Measurements from ENCODE around the gene NEGR1.

Gene NEGR1

DNA sequence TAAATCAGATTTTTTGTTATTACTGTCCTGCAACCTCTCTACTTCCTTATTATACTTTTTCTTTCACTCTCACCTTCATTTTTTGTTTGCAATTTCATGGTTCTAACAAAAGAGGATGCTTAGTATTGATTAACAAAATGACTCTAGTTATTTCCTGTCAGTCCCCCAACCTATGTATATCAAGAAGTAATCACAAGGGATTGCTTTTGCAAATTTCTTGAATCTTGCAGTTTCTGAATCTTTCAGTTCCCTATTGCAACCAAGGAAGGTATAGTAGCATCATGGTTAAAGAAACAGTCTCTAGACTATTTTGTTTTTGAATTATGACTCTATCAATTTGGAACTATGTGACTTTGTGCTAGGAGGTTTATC lies 446.9 kb downstream of the NEGR1 start:
- no peak for DNase-seq

DNA sequence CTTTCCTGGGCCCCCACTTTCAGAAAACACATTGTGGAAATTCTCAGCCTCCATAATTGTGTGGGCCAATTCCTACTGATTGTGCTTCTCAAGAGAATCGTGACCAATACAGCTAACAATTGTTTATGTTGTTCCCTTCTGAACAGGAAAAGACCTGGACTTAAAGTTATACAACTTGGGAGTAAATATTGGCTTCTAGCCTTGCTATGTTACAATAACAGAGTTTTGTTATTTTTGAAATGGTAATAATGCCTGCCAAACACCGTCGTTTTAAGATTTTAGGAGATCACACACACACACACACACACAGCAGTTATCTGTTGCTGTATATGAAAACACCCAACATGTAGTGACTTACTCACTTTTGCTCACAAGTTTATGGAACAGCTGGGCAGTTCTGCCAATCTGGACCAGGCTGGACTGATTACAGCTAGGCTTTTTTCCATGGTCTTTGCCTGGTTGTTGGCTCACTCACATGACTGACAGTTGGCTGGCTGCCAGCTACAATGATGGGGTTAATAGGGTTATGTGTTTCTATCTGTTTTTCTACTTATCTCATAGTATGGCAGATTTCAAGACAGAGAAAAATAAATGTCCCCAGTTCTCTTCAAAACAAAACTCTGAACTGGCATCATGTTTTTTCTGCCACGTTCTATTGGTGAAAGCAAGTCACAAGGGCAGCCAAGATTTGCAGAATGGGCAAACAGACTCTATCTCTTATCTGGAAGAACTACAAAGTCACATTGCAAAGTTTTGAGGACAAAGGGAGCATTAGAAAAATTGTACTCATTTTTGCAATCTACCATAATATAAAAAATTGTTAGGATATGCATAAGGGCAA lies 447.5 kb downstream of the NEGR1 start:
- peak; percentile 12 for DNase-seq

DNA sequence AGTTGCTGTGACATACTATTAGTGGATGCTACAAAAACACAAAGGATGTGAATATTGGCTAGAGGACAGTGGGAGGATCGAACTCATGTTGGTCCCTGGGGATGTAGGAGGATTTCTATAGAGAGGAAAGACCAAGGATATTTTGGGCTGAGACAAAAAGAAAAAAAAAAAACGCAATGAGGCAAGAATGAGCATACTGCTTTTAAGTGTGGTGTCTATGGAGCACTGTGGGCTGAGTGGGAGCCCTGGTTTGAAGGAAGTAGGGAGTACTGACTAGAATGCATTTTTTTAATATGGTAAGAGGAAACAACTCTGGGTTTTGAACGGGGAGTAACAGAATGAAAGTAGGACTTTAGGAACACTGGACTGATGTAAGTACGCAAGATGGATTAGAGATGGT lies 450.7 kb downstream of the NEGR1 start:
- no peak for DNase-seq

DNA sequence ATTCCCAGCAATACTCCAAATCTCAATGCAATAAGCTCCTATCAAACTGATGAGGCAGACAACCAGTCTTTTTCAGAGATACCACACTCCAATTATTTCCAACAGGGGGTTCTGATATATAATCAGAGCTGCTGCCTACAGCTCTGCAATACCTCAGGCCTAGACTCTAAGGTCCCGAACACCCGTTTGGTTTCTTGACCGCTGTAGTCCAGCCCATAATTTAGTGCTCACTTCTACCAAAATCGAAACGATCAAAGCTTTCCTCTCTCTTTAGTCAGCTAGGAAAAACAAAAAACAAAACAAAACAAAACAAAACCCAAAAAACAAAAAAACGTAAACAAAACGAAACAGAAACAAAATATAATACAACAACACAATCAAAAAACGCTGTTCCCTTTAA lies 453.0 kb downstream of the NEGR1 start:
- no peak for DNase-seq

DNA sequence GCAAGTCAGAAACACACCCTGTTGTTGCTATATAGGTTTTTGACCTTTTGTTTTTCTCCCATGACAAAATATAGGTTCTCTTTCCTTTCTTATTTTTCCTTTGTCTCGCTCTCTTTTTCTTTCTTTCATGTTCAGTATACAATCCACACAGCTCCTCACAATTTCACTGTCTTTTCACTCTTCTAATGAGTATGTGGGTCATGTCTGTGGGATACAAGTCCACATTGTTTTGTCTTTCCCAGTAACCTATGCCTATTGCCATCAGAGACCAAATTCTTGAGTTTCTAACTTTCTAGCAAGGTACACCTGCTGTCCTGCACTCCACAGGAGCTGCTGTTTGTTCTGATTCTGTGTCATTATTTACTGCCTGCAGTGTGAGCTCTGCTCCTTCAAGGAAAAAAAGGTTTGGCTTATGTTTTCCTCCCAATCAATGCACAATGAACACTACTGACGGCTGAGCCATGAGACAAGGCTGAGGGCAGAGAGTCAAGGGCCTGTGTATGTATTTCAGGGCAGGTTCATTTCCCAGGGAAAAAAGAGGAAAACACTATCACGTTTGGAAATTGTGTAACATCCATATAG lies 453.8 kb downstream of the NEGR1 start:
- no peak for DNase-seq

DNA sequence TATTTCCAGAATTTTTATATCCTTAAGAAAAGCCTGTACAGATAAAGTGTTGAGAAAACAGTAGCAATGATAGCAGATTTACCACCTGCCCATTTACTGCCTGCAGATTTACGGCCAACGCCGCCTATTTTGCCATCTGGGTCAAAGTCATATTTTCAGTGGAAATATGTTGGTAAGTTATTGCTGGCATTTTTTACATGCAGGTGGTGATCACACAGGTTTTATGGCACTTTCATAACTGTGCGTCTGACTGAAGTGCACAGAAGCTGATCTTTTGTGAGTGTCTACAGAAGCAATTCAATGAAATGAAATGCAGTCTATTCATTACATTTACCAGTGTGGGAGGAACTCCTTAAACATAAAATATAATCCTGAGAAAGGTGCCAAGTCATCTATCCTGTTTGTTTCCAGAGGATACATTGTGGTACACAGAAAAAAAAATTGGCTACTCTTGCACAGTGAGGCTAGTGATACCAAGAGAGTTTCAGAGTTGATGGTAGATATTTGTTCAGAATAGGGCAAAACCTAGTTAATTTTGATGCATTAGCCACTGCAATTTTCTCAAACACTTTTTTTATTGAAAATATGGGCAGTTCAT lies 458.5 kb downstream of the NEGR1 start:
- DNase-seq: no peak

DNA sequence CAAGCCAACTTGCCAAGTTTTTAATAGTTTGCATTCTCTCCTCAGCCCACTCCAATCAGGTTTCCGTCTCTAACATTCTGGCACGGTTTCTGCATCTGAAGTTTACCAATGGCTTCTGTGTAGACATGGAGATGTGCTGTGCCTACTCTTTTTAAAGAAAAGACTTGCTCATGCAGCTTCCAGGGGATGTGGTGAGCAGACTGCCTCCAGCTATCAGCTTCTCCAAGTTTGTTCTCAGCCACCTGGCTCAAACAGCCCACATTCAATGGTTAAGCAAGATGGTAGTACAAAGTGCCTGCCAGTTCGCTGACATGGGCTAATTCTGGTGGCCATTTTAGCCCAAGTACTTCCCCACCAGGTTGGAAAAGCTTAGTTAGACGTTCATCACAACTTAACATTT lies 465.3 kb downstream of the NEGR1 start:
- DNase-seq: no peak

DNA sequence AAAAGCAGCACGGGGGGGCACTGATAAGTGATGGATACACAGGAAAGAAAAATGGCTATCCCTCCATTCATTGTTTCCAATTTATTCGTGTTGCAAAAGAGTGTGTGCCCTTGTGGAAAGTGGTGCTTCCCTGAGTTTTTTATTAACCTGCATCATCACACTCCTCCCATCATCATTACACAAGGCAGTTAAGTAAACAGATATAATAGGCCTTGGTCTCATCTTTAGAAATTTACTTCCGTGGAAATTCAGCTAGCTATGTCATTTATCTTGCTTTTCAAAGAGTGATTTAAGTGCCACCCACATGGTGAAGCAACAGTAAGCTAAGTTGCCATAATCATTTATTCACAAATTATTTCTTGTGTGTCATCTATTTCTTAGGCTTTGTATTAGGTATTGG lies 473.3 kb downstream of the NEGR1 start:
- no peak for DNase-seq

DNA sequence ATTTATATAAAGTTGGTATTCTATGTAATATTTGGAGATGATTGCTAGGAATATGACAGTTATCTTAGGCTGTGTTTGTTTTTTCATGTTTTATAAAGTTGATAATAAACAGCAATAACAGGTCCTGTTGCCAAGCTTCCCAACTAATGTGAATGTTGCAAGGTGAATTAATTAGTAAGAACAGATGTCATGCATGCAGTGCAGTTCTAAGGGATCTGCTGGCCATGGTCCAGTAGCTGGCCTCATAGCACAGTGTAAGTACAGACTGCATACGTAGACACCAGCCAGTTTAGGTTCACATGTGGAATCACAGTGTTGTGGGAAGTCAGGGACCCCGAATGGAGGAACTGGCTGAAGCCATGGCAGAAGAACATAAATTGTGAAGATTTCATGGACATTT lies 478.2 kb downstream of the NEGR1 start:
- peak; percentile 38 for DNase-seq

DNA sequence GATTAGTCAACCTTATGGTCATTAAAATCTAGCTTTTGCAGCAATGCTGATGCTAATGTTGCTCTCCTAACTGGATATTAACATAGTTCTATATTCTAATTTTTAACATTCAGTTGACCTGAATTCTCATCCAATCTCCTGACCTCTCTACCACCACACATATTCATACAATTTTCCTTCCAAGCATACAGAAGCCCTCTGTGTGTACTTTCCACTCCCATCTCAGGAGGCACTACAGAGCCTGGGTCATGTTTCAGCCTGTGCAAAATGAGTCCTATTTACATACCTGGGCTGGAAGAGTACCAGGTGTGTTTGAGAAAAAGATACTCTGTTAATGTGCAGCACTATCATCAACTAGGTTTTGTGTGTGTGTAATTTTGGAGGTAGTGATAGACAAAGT lies 486.3 kb downstream of the NEGR1 start:
- peak; percentile 41 for DNase-seq

DNA sequence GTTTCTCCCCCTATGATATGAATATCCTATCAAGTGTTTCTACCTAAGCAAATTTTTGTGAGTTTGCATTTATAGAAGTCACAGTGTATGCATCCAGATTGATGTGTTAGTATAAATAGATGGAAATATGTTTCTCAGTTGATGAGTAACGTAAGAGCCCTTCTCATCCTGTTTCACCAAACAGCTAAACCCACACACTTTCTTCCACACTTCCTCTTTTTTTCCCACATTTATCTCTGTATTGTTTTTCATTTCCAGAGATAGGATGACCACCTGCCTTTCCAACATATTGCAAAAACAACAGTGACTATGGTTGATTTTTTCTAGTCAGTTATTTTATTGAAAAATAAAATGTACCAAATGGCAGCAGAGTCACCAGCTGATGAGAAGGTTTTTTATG lies 490.1 kb downstream of the NEGR1 start:
- DNase-seq: no peak

DNA sequence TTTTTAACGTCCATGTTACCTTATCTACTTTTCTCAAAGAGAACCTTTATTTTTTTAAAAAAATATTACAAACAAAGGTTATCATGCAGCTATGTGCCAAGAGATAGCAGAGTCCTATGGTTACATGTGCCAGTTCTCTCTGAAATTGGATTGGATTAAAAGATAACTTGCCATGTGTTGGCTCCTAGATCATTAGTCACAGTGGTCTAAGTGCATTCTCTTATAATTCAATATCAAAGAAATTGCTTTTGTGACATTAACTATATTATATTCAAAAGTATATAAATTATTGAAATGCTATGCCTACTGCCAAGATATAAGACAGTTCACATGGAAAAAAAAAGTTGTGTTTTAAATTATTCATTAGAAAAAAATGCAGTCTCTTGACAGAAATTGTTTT lies 494.2 kb downstream of the NEGR1 start:
- DNase-seq: no peak

DNA sequence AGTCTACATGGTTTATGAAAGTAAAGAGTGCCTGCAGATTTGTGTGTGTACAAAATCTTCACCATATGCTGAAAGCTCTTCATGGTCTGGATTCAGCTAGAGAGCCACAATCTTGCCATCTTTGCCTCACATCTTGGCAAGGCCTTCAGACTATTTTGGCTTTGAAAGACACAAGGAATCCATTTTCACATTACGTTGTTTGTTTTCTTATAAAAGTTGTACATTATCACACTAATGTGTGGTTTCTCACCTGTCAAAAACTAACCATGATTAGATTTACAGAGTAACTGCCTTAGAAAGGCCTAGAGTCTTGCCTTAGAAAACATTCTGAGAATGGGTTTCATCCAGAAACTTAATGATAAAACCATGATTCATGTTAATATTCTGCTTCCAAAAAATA lies 494.6 kb downstream of the NEGR1 start:
- no peak for DNase-seq

DNA sequence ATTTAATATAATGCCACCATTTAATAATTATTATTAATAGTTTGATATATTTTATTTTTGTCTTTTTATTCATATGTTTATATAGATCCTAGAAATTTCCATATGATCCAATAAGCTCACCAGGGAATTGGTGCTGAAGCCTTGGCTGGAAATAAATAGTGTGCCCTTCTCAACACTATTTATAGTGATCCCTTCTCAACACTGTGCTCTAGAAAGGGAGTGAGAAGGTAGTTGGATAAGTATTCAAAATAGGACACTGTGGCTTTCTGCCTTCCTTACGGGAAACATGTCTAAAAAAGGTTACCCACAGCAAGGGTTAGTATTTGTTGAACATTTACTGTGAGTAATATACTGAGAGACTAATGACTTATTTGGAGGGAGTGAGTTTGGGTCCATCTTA lies 496.1 kb downstream of the NEGR1 start:
- no peak for DNase-seq

DNA sequence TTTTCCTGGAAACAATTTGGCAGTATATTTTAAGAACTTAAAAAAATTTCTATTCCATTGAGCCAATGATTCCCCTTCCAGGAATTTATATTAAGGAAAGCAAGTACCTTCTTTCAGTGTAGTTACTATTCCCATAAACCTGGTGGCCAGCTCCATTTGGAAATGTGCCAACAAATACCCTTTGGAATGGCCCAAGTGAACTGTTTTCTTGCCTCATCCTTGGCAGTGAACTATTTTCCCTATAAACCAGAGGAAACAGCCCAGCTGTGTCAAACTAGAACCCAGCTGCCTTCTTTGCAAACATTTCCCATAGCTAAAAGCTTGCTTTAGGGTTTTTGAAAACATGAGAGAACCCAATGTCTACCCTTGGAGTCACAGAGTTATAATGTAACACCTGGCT lies 496.9 kb downstream of the NEGR1 start:
- DNase-seq: no peak

DNA sequence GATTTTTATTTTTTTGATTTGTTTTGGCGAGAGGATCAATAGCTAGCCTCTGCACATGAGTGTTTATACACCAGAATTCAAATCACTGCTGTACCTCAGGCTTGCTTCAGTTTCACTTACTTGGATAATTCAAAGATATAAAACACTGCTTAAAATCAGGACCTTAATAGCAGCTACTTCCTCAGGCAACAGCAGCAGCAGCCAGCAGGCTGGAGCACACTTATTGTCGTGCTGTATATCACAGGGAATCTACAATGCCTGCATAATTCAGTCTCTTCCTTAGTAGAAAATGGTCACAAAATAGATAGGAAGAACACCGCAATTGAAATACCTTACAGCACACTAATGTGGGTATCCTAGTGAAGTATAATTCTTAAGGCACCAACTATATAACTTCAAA lies 497.3 kb downstream of the NEGR1 start:
- DNase-seq: no peak

DNA sequence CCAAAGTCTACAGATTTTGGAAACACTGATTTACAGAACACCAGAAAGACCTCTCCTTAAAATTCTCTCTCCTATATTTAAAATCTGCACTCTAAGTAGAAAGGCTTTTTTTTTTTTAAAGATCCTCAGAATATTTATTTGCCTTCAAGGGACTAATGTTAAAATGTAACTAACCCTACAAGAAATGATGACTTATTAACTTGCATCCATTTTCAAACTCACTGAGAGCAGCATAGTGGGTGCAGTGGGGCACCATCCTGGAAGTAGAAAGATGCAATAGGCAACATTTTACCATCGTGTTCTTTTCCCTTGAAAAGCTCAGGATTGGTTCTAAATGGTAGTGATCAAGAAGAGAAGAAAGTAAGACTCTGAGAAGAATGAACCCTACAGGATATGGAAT lies 498.1 kb downstream of the NEGR1 start:
- no peak for DNase-seq

DNA sequence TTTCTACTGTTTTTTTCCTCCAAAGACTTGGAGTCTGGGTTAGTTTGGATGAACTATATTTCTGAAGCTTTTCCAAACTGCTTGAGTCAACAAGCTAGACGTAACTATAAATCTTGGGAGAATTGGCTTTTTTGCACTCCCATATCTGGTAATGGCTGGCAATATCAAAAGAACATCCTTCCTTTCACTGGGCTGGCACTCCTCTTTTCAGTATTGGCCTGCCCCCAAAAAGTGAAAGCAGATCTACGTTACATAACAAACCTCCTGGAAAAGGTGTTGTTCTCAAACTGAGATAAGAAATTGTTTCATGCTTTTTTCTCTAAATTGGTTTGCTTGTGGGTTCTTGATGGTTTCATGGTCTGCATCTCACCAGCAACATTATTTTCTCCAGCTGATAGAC lies 499.3 kb downstream of the NEGR1 start:
- DNase-seq: no peak

DNA sequence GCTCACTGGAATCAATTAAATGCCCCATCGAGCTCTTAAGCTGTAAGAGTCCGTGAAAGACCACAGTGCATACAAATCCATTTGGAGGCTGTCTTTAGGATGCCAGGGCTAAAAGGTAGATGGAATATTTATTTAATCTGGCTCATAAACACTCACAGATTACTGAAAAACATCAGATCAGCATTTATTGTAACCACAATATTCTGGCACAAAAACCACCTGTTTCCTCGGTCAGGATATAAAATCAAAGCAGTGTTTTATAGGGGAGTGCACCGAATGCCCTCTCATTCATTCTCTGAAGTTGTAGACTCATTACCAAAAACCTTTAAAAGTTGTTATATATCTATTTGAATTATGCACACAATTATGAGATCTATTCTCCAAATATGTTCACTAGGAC lies 500.9 kb downstream of the NEGR1 start:
- DNase-seq: no peak

DNA sequence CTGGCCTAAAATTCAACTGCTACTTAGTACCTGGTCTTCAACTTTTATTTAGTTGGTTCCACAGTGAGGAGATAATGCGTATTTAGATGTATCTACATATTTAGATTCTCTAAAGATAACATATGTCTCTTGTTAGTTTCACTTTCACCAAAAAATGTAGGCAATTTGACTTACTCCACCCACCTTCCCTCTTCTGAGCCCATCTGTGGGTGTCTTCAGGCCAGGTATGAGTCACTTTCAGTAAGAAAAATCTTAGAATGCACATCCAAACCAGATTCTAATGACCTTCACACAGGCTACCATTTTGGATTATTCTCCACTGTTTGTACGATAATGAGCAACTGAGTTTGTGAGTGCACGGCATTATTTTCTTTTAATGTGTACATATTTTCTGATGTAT lies 501.7 kb downstream of the NEGR1 start:
- no peak for DNase-seq

DNA sequence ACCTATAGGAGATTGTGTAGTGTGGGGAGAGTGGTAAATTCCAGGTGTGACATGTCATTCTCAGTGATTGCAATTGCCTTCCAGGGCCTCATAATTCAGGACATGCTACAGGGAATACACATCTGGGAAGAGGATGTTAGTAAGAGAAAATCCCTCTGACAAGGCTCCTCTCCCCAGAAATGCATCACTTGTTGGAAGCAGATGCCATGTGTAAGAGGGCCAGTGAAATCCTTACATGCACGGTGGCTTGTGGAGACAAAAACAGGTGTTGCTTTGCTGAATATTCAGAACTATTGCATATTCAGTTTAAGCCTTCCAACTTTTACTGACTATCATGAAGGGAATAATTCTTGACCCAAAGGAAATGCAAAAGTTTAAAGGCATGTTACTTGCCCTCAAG lies 503.4 kb downstream of the NEGR1 start:
- DNase-seq: no peak

DNA sequence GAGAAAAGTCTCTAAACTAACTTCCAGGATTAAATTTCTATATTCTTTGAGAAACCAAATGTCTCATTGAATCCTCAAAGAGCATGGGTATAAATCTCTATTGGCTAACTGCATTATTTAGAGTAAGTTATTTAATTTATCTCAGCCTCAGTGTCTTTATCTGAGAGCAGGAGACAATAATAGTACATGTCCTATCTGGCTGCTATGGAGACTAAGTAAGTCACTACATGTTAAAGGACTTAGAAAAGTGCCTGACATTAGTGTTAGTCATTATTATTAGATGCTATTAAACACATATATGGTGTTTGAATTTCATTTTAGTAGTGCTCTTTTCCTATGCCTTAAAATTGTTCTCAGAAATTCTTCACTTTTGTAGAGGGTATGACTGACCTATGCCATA lies 505.2 kb downstream of the NEGR1 start:
- DNase-seq: no peak

DNA sequence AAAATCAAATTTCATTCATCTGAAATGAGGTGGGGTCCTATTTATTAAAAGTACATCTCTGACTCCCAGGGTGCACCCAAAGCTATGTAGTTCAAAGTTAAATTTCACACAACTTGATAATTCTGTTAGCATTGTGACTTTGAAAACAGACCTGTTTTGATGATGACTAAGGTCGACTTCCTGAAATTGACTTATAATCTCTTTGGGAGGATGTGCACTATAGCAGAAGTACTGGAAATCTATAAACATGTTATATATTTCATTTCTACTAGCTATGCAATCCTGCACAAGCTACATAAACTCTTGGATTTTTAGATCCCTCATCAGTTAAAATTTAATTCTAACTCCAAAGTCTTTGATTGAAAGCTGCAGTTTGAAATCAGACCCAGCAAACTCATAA lies 507.6 kb downstream of the NEGR1 start:
- DNase-seq: no peak

DNA sequence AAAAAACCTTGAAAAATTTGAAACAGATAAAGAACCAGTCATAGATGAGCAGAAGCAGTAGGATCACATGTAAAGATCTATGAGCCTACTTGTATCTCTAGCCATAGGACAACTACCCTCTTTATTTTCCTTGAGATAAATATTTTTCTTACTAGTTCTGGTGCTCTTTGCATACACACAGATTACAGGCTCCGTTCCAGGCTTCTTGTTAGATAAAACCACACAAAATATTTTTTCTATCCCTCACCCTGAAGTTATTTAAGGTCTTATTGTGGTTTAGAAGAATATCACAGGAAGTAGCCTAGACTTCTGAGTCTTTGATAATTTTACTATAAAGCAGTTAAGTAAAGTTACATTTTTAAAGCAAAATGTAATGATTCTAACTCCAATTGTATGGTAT lies 512.2 kb downstream of the NEGR1 start:
- DNase-seq: no peak

DNA sequence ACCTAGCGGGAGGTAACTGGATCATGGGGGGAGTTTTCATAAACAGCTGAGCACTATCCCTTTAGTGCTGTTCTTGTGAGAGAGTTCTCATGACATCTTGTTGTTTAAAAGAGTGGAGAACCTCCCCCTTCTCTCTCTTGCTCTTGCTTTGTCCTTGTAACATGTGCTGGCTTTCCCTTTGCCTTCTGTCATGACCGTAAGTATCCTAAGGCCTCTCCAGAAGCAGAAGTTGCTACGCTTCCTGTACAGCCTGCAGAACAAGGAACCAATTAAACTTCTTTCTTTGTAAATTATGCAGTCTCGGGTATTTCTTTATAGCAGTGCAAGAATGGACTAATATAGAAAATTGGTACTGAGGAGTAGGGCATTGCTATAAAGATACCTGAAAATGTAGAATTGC lies 515.6 kb downstream of the NEGR1 start:
- DNase-seq: no peak

Measured in NCI-H1105 treated with DMSO at 0.1 percent for 48 hours (cell line).